ENCODE results near the gene KDM8.

GRCh38 chr16:27214084-27214961 is 11.0 kb downstream of the KDM8 start:
- no peak for TF ChIP-seq CTCF (conservative IDR thresholded peaks at IDR 0.05)
- no peak for TF ChIP-seq ZFX (IDR thresholded peaks at IDR 0.05)
